ENCODE measurements around the gene RNU6-8. TPM values are rescaled to one million over a fixed set of nuclear protein-coding genes. Genes with fewer than 3 reads are reported as not detected.

RNU6-8 gene
- total RNA-seq, 1 experiment from 2014 or later, result not detected

DNA sequence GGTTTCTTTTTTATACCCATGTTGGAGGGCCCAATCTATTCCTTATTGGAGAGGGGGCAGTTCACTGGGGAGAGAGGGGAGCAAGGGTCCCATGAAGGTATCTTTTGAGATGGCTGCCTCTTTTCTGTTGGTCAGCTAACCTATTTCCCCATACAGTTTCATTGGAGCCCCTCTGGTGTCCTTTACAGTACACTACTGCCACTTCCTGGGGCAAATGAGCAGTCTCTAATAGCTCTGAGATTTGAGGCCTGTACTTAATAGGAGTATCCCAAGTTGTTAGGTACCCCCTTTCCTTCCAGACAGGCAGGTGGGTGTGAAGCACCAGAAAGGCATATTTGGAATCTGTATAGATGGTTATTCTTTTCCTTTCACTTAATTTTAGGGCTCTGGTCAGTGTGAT, 41.3 kb upstream of the RNU6-8 start:
- Histone ChIP-seq H3K9me3 (ENCODE audit: control insufficient read depth in 1 of 2, insufficient read depth in 1 of 2, low read depth in 1 of 2, low read length in 2 of 2) (no peaks in the 10 kb centered on the region), H3K27me3 (ENCODE audit: insufficient read depth, low read length) (no peaks in the 10 kb centered on the region), H3K9me2 (ENCODE audit: insufficient read depth) (no peaks in the 10 kb centered on the region), H3K4me1 (ENCODE audit: control insufficient read depth in 1 of 2, insufficient read depth in 2 of 2, low read length in 2 of 2) (no peaks in the 10 kb centered on the region), H3K36me3 (ENCODE audit: control insufficient read depth in 1 of 2, insufficient read depth in 2 of 2, low read length in 2 of 2) (no peaks in the 10 kb centered on the region), H3K9ac (ENCODE audit: low read length) (no peak overlapping the region), H4K20me1 (ENCODE audit: insufficient read depth) (no peaks in the 10 kb centered on the region), H3K27ac (ENCODE audit: low read depth, low read length) (no peak overlapping the region), H2AFZ (ENCODE audit: low read depth, low read length, poor library complexity, severe bottlenecking) (no peak overlapping the region), H3K4me2 (ENCODE audit: low read length) (no peak overlapping the region), H3K79me2 (ENCODE audit: insufficient read depth, low read length) (no peaks in the 10 kb centered on the region), H3K4me3 (replicated peaks in 1 of 2; ENCODE audit: low read depth in 1 of 2, low read length in 2 of 2) (no peak overlapping the region)
- intact Hi-C loops (cut with micrococcal nuclease), result no loop called here
- DNase-seq (ENCODE audit: low read depth, low spot score), result no peak
- CTCF ChIA-PET, result interaction anchor here (0.8 to 1.1 kb wide), 3 partner anchors 304 to 734 kb away, joined by 3 to 4 read pairs (median 3); no protein-coding TSS in a partner anchor
- no TSS peak for BruUV-seq (replicated peaks)
- ATAC-seq, result 0 out of 2 replicates have a peak, but pooled peaks have one; percentile 46
- POLR2A ChIA-PET, result no interaction called here
- RAD21 ChIA-PET (ENCODE audit: low non-redundant PET in 1 of 2, low total read pairs in 2 of 2, uncharacterized antibody in 2 of 2, unreplicated experiment in 2 of 2), result interaction anchor here (1.3 to 1.4 kb wide), 2 partner anchors 310 kb away, joined by 4 read pairs; no protein-coding TSS in a partner anchor
- TF ChIP-seq RAD21 (IDR thresholded peaks at IDR 0.05; ENCODE audit: low read depth) (peak; percentile 54), TCF7L2 (IDR thresholded peaks at IDR 0.05; ENCODE audit: borderline replicate concordance, extremely low read depth, insufficient read depth, insufficient read length) (no peak)
- TF ChIP-seq, protein P1, sequence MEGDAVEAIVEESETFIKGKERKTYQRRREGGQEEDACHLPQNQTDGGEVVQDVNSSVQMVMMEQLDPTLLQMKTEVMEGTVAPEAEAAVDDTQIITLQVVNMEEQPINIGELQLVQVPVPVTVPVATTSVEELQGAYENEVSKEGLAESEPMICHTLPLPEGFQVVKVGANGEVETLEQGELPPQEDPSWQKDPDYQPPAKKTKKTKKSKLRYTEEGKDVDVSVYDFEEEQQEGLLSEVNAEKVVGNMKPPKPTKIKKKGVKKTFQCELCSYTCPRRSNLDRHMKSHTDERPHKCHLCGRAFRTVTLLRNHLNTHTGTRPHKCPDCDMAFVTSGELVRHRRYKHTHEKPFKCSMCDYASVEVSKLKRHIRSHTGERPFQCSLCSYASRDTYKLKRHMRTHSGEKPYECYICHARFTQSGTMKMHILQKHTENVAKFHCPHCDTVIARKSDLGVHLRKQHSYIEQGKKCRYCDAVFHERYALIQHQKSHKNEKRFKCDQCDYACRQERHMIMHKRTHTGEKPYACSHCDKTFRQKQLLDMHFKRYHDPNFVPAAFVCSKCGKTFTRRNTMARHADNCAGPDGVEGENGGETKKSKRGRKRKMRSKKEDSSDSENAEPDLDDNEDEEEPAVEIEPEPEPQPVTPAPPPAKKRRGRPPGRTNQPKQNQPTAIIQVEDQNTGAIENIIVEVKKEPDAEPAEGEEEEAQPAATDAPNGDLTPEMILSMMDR (IDR thresholded peaks at IDR 0.05 in 2 of 3, conservative IDR thresholded peaks at IDR 0.05 in 1 of 3; ENCODE audit: borderline replicate concordance in 1 of 3, insufficient read depth in 1 of 3, low read depth in 2 of 3, low read length in 2 of 3), result peak in 2 of 3 experiments; percentile 24 to 30; a peak in 4 of 6 replicates

GRCh38 chr14:32233260-32233659, 30.2 kb upstream of the RNU6-8 start:
- no TSS peak for BruUV-seq (replicated peaks)
- Histone ChIP-seq H3K27me3 (ENCODE audit: insufficient read depth, low read length) (no peaks in the 10 kb centered on the region), H3K27ac (ENCODE audit: low read depth, low read length) (no peak overlapping the region), H3K4me3 (replicated peaks in 1 of 2; ENCODE audit: low read depth in 1 of 2, low read length in 2 of 2) (no peak overlapping the region), H3K79me2 (ENCODE audit: insufficient read depth, low read length) (no peaks in the 10 kb centered on the region), H3K36me3 (ENCODE audit: control insufficient read depth in 1 of 2, insufficient read depth in 2 of 2, low read length in 2 of 2) (no peaks in the 10 kb centered on the region), H3K9me2 (ENCODE audit: insufficient read depth) (no peaks in the 10 kb centered on the region), H3K4me2 (ENCODE audit: low read length) (no peak overlapping the region), H4K20me1 (ENCODE audit: insufficient read depth) (no peaks in the 10 kb centered on the region), H3K9me3 (ENCODE audit: control insufficient read depth in 1 of 2, insufficient read depth in 1 of 2, low read depth in 1 of 2, low read length in 2 of 2) (no peaks in the 10 kb centered on the region), H2AFZ (ENCODE audit: low read depth, low read length, poor library complexity, severe bottlenecking) (no peak overlapping the region), H3K4me1 (ENCODE audit: control insufficient read depth in 1 of 2, insufficient read depth in 2 of 2, low read length in 2 of 2) (peaks cover 0 to 10% of the 10 kb centered on the region in 2 experiments; a peak in 2 of 4 replicates), H3K9ac (ENCODE audit: low read length) (no peak overlapping the region)
- intact Hi-C loops (cut with micrococcal nuclease), result no loop called here
- no peak for DNase-seq (ENCODE audit: low read depth, low spot score)
- RAD21 ChIA-PET (ENCODE audit: low non-redundant PET in 1 of 2, low total read pairs in 2 of 2, uncharacterized antibody in 2 of 2, unreplicated experiment in 2 of 2), result no interaction called here
- TF ChIP-seq EZH2phosphoT487 (IDR thresholded peaks at IDR 0.05; ENCODE audit: borderline replicate concordance) (no peak), FOSL1 (IDR thresholded peaks at IDR 0.05; ENCODE audit: low read depth) (no peak), POLR2AphosphoS5 (IDR thresholded peaks at IDR 0.05; ENCODE audit: low read depth, low read length) (no peak), CEBPB (IDR thresholded peaks at IDR 0.05; ENCODE audit: low read depth) (no peak)
- POLR2A ChIA-PET, result no interaction called here
- no peak for ATAC-seq
- CTCF ChIA-PET, result interaction anchor here (1.7 kb wide), 1 partner anchor 21 kb away, joined by 5 read pairs; no protein-coding TSS in a partner anchor
